Heart left ventricle (tissue), 16 donors: ENCODE measurements around the gene SCN1B. TPM values are rescaled to one million over a fixed set of nuclear protein-coding genes. Genes with fewer than 3 reads are reported as not detected.
A peak's percentile ranks its signal among the peaks of the same experiment; 100 is the strongest.

ENCODE experiments used
- ATAC-seq, 4 donors: fragments of 200-7000 bp; cut with Tn5 transposase; one replicate each; pipeline ENCODE4 v1.9.1; 2020 to 2022; ENCODE audit warnings: moderate library complexity in 4 of 4, mild to moderate bottlenecking in 3 of 4, moderate number of reproducible peaks in 1 of 4
- DNase-seq, 5 donors: peaks; one replicate each; pipeline ENCODE4 v3.0.0-alpha.2; 2020
- H3K27ac ChIP-seq, 12 donors: fragments of 200-600 bp; sonication (generic) in 4 of 12; one replicate each; pipeline versions ENCODE4 v1.5.0 to v1.8.0; 2016 to 2022; ENCODE audit warnings: mild to moderate bottlenecking in 2 of 12
- H3K27me3 ChIP-seq, 9 donors: fragments of 200-600 bp; sonication (generic) in 2 of 9; one replicate each; pipeline versions ENCODE4 v1.5.1 to v1.8.0; 2016 to 2022; ENCODE audit warnings: mild to moderate bottlenecking in 3 of 9
- H3K36me3 ChIP-seq, 9 donors: fragments of 200-600 bp; sonication (generic) in 2 of 9; one replicate each; pipeline versions ENCODE4 v1.5.0 to v1.8.0; 2018 to 2022; ENCODE audit warnings: mild to moderate bottlenecking in 2 of 9
- H3K4me1 ChIP-seq, 12 donors: fragments of 200-600 bp; sonication (generic) in 4 of 12; one replicate each; pipeline versions ENCODE4 v1.5.0 to v1.8.0; 2016 to 2022; ENCODE audit warnings: mild to moderate bottlenecking in 3 of 12
- H3K4me3 ChIP-seq, 12 donors: fragments of 200-600 bp; sonication (generic) in 4 of 12; one replicate each; pipeline versions ENCODE4 v1.5.0 to v1.8.0; 2017 to 2022; ENCODE audit warnings: mild to moderate bottlenecking in 9 of 12, moderate library complexity in 4 of 12
- H3K9me3 ChIP-seq, 12 donors: fragments of 200-600 bp; sonication (generic) in 4 of 12; one replicate each; pipeline versions ENCODE4 v1.5.0 to v1.8.0; 2016 to 2022; ENCODE audit warnings: mild to moderate bottlenecking in 1 of 12
- CTCF ChIP-seq, 12 donors: fragments of 200-600 bp; sonication (generic) in 4 of 12; IDR thresholded peaks; one replicate each; pipeline versions ENCODE4 v1.5.0 to v1.8.0; 2018 to 2022; ENCODE audit warnings: antibody characterized with exemption in 12 of 12, mild to moderate bottlenecking in 5 of 12
- POLR2A ChIP-seq, 2 donors: fragments of 450-650 bp; IDR thresholded peaks; one replicate each; pipeline ENCODE4 v1.6.1; 2017; ENCODE audit warnings: antibody characterized with exemption in 2 of 2, mild to moderate bottlenecking in 2 of 2, moderate library complexity in 2 of 2
- WGBS, 4 donors: extraction: QIAGEN DNeasy Blood & Tissue Kit in 2 of 4; methylation state at CpG; one replicate each; pipeline versions ENCODE4 v1.1.5 to v1.1.7; 2013 to 2018; 5-methylcytosine and 5-hydroxymethylcytosine counted together
- intact Hi-C, 10 donors: fragments of 100-400 bp; cut with DNase I; formaldehyde crosslinking; loops; one replicate each; pipeline versions ENCODE4 v1.11.1 to v1.14.2; 2022
- polyA plus RNA-seq, 2 donors: library from polyadenylated mRNA; stranded (reverse); fragments of 200-250 nt; gene quantifications; one replicate each; pipeline ENCODE4 v1.2.3, GENCODE V29; 2013
- total RNA-seq, 9 donors: library from RNA; depleted of rRNA in 2 of 9; stranded (reverse); fragments of >200 nt in 2 of 9; fragmentation: NEBNext Ultra II Directional in 3 of 9; extraction: Animal tissue kit (Norgen Biotek cat#: 25700) in 3 of 9; gene quantifications; one replicate each; pipeline versions ENCODE4 v1.1.0 to v1.2.4, GENCODE V29; 2016 to 2023
- donor health status: ischemic (EF 13 %, LVEDD 7.1; RV severe dilation, severe dysfunction).
- donor health status: healthy with polysubstance abuse.
- donor health status: DM: no; HTN: yes; CAD: no.
- donor health status: DM: no; HTN: no; CAD: no.
- donor health status: ischemic (EF 25% LVEDD 6.9; RV normal size, moderate dysfunction).
- donor health status: ischemic (EF 25% LVEDD 5.7; RV mildly dilated, moderate dysfunction).
- donor health status: healthy.
- donor health status: DM: yes; HTN: yes; CAD: no.
- donor health status: ischemic (EF 35%, LVEDD 5.7; RV mildly dilated, moderate dysfunction).
- donor health status: nonischemic (EF 11% LVEDD 7.7; RV severe dilation, severe dysfunction).
- donor health status: DM: yes; HTN: yes; CAD: no.
- donor health status: PGD.
- donor health status: ischemic (EF 29% LVEDD 5.4; RV normal size, mild dysfunction).
- donor health status: nonischemic (EF 23%, LVEDD 6.1; RV moderate dilation, normal function).

The SCN1B gene
- total and polyA plus RNA-seq, 11 donors: 19.7 to 68.3 (median 32.4) TPM

- Histone ChIP-seq H3K27me3 (no peaks in the 10 kb centered on the region), H3K27ac (peak overlapping the region in 11 of 12 donors; percentile 42 to 81 (median 66)), H3K9me3 (no peaks in the 10 kb centered on the region), H3K36me3 (peaks cover 0 to 64% (median 48%) of the 10 kb centered on the region in 9 donors), H3K4me1 (peaks cover 0 to 62% (median 29%) of the 10 kb centered on the region in 12 donors), H3K4me3 (no peak overlapping the region)
- no peak for DNase-seq
- no peak for ATAC-seq
- 86 to 89% (median 87%) methylated on average over 24 to 36 of the region's 36 CpGs for WGBS, 4 donors
- no peak for TF ChIP-seq CTCF (IDR thresholded peaks at IDR 0.05)
- TF ChIP-seq POLR2A (IDR thresholded peaks at IDR 0.05): no peak
- intact Hi-C loops: loop anchor here in 2 of 10 donors (5.0 to 10.0 kb wide), 2 partner anchors 172 to 175 kb away; no protein-coding TSS in a partner anchor
Measured at GRCh38 chr19:35009424-35010415, 20.6 kb upstream of the SCN1B start.

GRCh38 chr19:35011091-35011689, 19.1 kb upstream of the SCN1B start:
- Histone ChIP-seq H3K4me3 (no peak overlapping the region), H3K27me3 (no peaks in the 10 kb centered on the region), H3K4me1 (peaks cover 0 to 62% (median 23%) of the 10 kb centered on the region in 12 donors), H3K36me3 (peaks cover 0 to 70% (median 55%) of the 10 kb centered on the region in 9 donors), H3K9me3 (no peaks in the 10 kb centered on the region), H3K27ac (peak overlapping the region in 3 of 12 donors; percentile 8 to 69 (median 34))
- no peak for DNase-seq
- TF ChIP-seq POLR2A (IDR thresholded peaks at IDR 0.05) (no peak), CTCF (IDR thresholded peaks at IDR 0.05) (no peak)
- WGBS, 4 donors: 78 to 81% (median 81%) methylated on average over 13 of the region's 13 CpGs
- no peak for ATAC-seq
- intact Hi-C loops: loop anchor here in 2 of 10 donors (5.0 to 10.0 kb wide), 2 partner anchors 174 to 176 kb away; no protein-coding TSS in a partner anchor

- Histone ChIP-seq H3K9me3 (no peaks in the 10 kb centered on the region), H3K27me3 (no peaks in the 10 kb centered on the region), H3K4me3 (no peak overlapping the region), H3K27ac (peak overlapping the region in 8 of 12 donors; percentile 8 to 69 (median 50)), H3K4me1 (peaks cover 0 to 55% (median 21%) of the 10 kb centered on the region in 12 donors), H3K36me3 (peaks cover 0 to 72% (median 62%) of the 10 kb centered on the region in 9 donors)
- TF ChIP-seq CTCF (IDR thresholded peaks at IDR 0.05): no peak
- no peak for TF ChIP-seq POLR2A (IDR thresholded peaks at IDR 0.05)
- no peak for ATAC-seq
- 76 to 79% (median 79%) methylated on average over 16 to 18 of the region's 18 CpGs for WGBS, 4 donors
- intact Hi-C loops: loop anchor here in 5 of 10 donors (2.0 to 10.0 kb wide), 3 partner anchors 39 to 177 kb away; no protein-coding TSS in a partner anchor
- DNase-seq: no peak
Measured at GRCh38 chr19:35011737-35012682, 18.3 kb upstream of the SCN1B start.
